ENCODE data around the gene MYO3B. TPM values are rescaled to one million over a fixed set of nuclear protein-coding genes. Genes with fewer than 3 reads are reported as not detected.

MYO3B gene
- total RNA-seq, 1 experiment from 2014 or later, result 0.63 TPM

GRCh38 chr2:170264865-170265264, 86.9 kb downstream of the MYO3B start:
- TF ChIP-seq CTCF (conservative IDR thresholded peaks at IDR 0.05), result no peak
- Histone ChIP-seq H3K56ac (ENCODE audit: insufficient read length, low read depth, low read length) (no peak overlapping the region), H3K4ac (ENCODE audit: low read depth, low read length) (no peak overlapping the region)

More at GRCh38 chr2:170264865-170265264, 86.9 kb downstream of the MYO3B start:
- no peak overlapping the region for H3K23ac ChIP-seq (ENCODE audit: insufficient read length, low read depth, low read length)
- no peak overlapping the region for H2BK12ac ChIP-seq (ENCODE audit: insufficient read length, low read depth, low read length)
- Mint-ChIP-seq H3K27me3 (ENCODE audit: low read depth) (peaks cover 2% of the 10 kb centered on the region), H3K27ac (no peak overlapping the region), H3K4me1 (no peaks in the 10 kb centered on the region), H3K36me3 (ENCODE audit: insufficient read depth in 1 of 3, low read depth in 3 of 3) (peaks cover 16 to 26% (median 17%) of the 10 kb centered on the region in 3 experiments), H3K4me3 (no peak overlapping the region), H3K9me3 (peaks cover 28 to 31% of the 10 kb centered on the region in 2 experiments)
- no peak overlapping the region for H4K91ac ChIP-seq (ENCODE audit: insufficient read length, low read depth, low read length)
- H4K5ac ChIP-seq (ENCODE audit: insufficient read length, low read depth, low read length), result no peak overlapping the region
- no peaks in the 10 kb centered on the region for H3K79me1 ChIP-seq (ENCODE audit: insufficient read depth, low read depth, low read length, poor library complexity, severe bottlenecking)
- no peak overlapping the region for H2BK20ac ChIP-seq (ENCODE audit: low read depth, low read length, poor library complexity, severe bottlenecking)
- H3K4me1 ChIP-seq (ENCODE audit: insufficient read depth, low read length), result no peaks in the 10 kb centered on the region
- no peaks in the 10 kb centered on the region for H3K9me3 ChIP-seq (ENCODE audit: control insufficient read depth, low read depth, low read length)
- no peaks in the 10 kb centered on the region for H3K27me3 ChIP-seq (ENCODE audit: insufficient read depth, low read length)
- H2AFZ ChIP-seq (ENCODE audit: low read length), result no peak overlapping the region
- H3K27ac ChIP-seq (ENCODE audit: insufficient read length, low read depth, low read length), result no peak overlapping the region
- H2BK5ac ChIP-seq (ENCODE audit: insufficient read length, low read length), result no peak overlapping the region
- H4K20me1 ChIP-seq (ENCODE audit: control insufficient read depth, insufficient read depth, insufficient read length), result no peaks in the 10 kb centered on the region
- H2AK5ac ChIP-seq (ENCODE audit: insufficient read length, low read length), result no peak overlapping the region
- H2BK15ac ChIP-seq (ENCODE audit: low read depth, low read length), result no peak overlapping the region
- no peak for DNase-seq
- no peak overlapping the region for H3K18ac ChIP-seq (ENCODE audit: insufficient read length, low read depth, low read length)
- no peak overlapping the region for H3T11ph ChIP-seq (ENCODE audit: low read length)
- no peak overlapping the region for H3K4me2 ChIP-seq (ENCODE audit: insufficient read depth, insufficient read length, low read length)
- no peaks in the 10 kb centered on the region for H3K23me2 ChIP-seq (ENCODE audit: insufficient read length, low read depth, low read length, poor library complexity, severe bottlenecking)
- no peak overlapping the region for H4K8ac ChIP-seq (replicated peaks; ENCODE audit: insufficient read length, low read depth, low read length)
- no peak overlapping the region for H3K14ac ChIP-seq (ENCODE audit: insufficient read depth, low read length)
- no peak overlapping the region for H2BK120ac ChIP-seq (ENCODE audit: low read depth, low read length, poor library complexity, severe bottlenecking)
- no peak overlapping the region for H3K9ac ChIP-seq (ENCODE audit: extremely low read depth, insufficient read length, low read length)
- H3K79me2 ChIP-seq (ENCODE audit: insufficient read depth, low read length), result no peaks in the 10 kb centered on the region

Data from H9 (cell line).